Measurements from ENCODE around the gene SYNE1.

DNA sequence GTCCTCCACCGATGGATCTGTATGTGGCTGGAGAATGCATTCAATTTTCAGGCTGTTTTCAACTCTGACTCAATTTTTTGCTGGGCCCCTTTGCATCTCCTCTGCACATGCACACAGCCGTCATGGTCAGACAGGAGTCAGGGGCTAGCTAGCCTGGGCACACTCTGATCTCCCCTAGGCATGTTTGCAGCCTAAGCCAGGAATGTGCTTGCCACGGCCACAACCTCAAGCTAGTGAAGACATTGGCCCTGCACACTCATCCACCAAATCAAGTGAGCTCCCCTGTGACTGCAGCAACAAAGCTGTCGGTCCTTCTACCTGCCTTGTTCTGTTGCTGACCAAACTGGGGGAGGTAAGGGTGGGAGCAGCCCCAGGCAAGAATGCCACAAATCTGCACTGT is 529.2 kb downstream of the SYNE1 start:
- TF ChIP-seq EZH2phosphoT487 (IDR thresholded peaks at IDR 0.05) (no peak), EZH2 (IDR thresholded peaks at IDR 0.05) (no peak)

Measured in neural progenitor cell (in vitro differentiated cells).